Neuronal stem cell (in vitro differentiated cells): ENCODE results near the gene HAUS8.
"Not testable (repeated sequence)": the region's sequence is repeated elsewhere in the genome, so short reads cannot be mapped to it uniquely, and the experiment has no call there.

Source experiments
- DNase-seq: peaks from one replicate; pipeline ENCODE4 v3.0.0-alpha.2; 2013; ENCODE audit warnings: low spot score
- H2AFZ ChIP-seq: one replicate; pipeline ENCODE4 v1.6.1; 2013; ENCODE audit warnings: mild to moderate bottlenecking, low read length, inconsistent platforms
- H2AK5ac ChIP-seq: 2 replicates; pipeline ENCODE4 v1.6.1; 2013; ENCODE audit warnings: low read depth, mild to moderate bottlenecking, inconsistent platforms, low read length, moderate library complexity, mixed read lengths
- H2BK120ac ChIP-seq: 2 replicates; pipeline ENCODE4 v1.6.1; 2013; ENCODE audit warnings: low read depth, mild to moderate bottlenecking, inconsistent platforms, low read length, moderate library complexity, mixed read lengths
- H2BK12ac ChIP-seq: one replicate; pipeline ENCODE4 v1.6.1; 2013; ENCODE audit warnings: low read length, inconsistent platforms
- H2BK15ac ChIP-seq: 2 replicates; pipeline ENCODE4 v1.6.1; 2013; ENCODE audit warnings: mild to moderate bottlenecking, low read length, inconsistent platforms, mixed read lengths
- H2BK5ac ChIP-seq: one replicate; pipeline ENCODE4 v1.6.1; 2013; ENCODE audit warnings: inconsistent platforms, mild to moderate bottlenecking, low read length, moderate library complexity
- H3K14ac ChIP-seq: one replicate; pipeline ENCODE4 v1.6.1; 2013; ENCODE audit warnings: low read length, inconsistent platforms
- H3K18ac ChIP-seq: 2 replicates; pipeline ENCODE4 v1.6.1; 2013; ENCODE audit warnings: low read length, inconsistent platforms
- H3K23ac ChIP-seq: 2 replicates; pipeline ENCODE4 v1.6.1; 2013; ENCODE audit warnings: low read depth, mild to moderate bottlenecking, mixed read lengths, low read length, inconsistent platforms; ENCODE audit not compliant: poor library complexity
- H3K27ac ChIP-seq: replicated peaks from 3 replicates; pipeline ENCODE4 v1.5.1; 2013; ENCODE audit warnings: low read length, inconsistent platforms
- H3K27me3 ChIP-seq, 3 experiments: 2 replicates each; pipeline ENCODE4 v1.6.1; 2013; ENCODE audit warnings: low read length in 3 of 3, mild to moderate bottlenecking in 2 of 3, inconsistent platforms in 1 of 3, low read depth in 1 of 3, mixed read lengths in 1 of 3, moderate library complexity in 1 of 3; ENCODE audit not compliant: control insufficient read depth in 3 of 3, insufficient read depth in 3 of 3
- H3K36me3 ChIP-seq, 2 donors: replicated peaks in 1 of 2; 2 replicates each; pipeline ENCODE4 v1.6.1; 2013; ENCODE audit warnings: low read length in 2 of 2; ENCODE audit not compliant: control insufficient read depth in 2 of 2, insufficient read depth in 2 of 2
- H3K4ac ChIP-seq: 2 replicates; pipeline ENCODE4 v1.6.1; 2013; ENCODE audit warnings: inconsistent platforms, mild to moderate bottlenecking, low read length, moderate library complexity
- H3K4me1 ChIP-seq, 2 donors: 1 replicate in 1 of 2; 2 replicates in 1 of 2; pipeline ENCODE4 v1.6.1; 2013; ENCODE audit warnings: low read length in 2 of 2, low read depth in 1 of 2; ENCODE audit not compliant: control insufficient read depth in 2 of 2, insufficient read depth in 1 of 2
- H3K4me2 ChIP-seq: one replicate; pipeline ENCODE4 v1.6.1; 2013; ENCODE audit warnings: mild to moderate bottlenecking, low read length, inconsistent platforms; ENCODE audit not compliant: insufficient read depth, poor library complexity, severe bottlenecking
- H3K4me3 ChIP-seq, 2 donors: 2 replicates each; pipeline ENCODE4 v1.5.1; 2013; ENCODE audit warnings: low read length in 2 of 2, mild to moderate bottlenecking in 2 of 2, inconsistent platforms in 1 of 2, moderate library complexity in 1 of 2
- H3K79me1 ChIP-seq: one replicate; pipeline ENCODE4 v1.6.1; 2013; ENCODE audit warnings: low read depth, mild to moderate bottlenecking, inconsistent platforms, low read length, moderate library complexity
- H3K9ac ChIP-seq: one replicate; pipeline ENCODE4 v1.6.1; 2013; ENCODE audit warnings: mild to moderate bottlenecking, low read depth, low read length, inconsistent platforms; ENCODE audit not compliant: poor library complexity
- H3K9me3 ChIP-seq, 2 donors: replicated peaks in 1 of 2; 2 replicates each; pipeline versions ENCODE3 to v1.6.1; 2013; ENCODE audit warnings: low read length in 2 of 2, mild to moderate bottlenecking in 2 of 2, inconsistent platforms in 1 of 2, low read depth in 1 of 2, mixed read lengths in 1 of 2, moderate library complexity in 1 of 2; ENCODE audit not compliant: control insufficient read depth in 2 of 2, insufficient read depth in 1 of 2
- H4K8ac ChIP-seq: one replicate; pipeline ENCODE4 v1.6.1; 2013; ENCODE audit warnings: low read depth, mild to moderate bottlenecking, inconsistent platforms, low read length, moderate library complexity
- H4K91ac ChIP-seq: one replicate; pipeline ENCODE4 v1.6.1; 2013; ENCODE audit warnings: low read length, low read depth, mild to moderate bottlenecking, inconsistent platforms; ENCODE audit not compliant: poor library complexity
- WGBS, 2 donors: extraction: QIAGEN DNeasy Blood & Tissue Kit; methylation state at CpG; one replicate each; pipeline ENCODE4 v1.1.7; 2013; ENCODE audit warnings: missing lambda C conversion rate in 2 of 2, mixed read lengths in 1 of 2; ENCODE audit not compliant: insufficient read length in 2 of 2, insufficient replicate concordance in 1 of 2; ENCODE audit errors: extremely low coverage in 2 of 2; 5-methylcytosine and 5-hydroxymethylcytosine counted together

HAUS8 gene

GRCh38 chr19:17020385-17020784 is 54.9 kb downstream of the HAUS8 start:
- Histone ChIP-seq H2BK12ac (no peak overlapping the region), H3K4ac (no peak overlapping the region), H3K27ac (no peak overlapping the region), H3K14ac (no peak overlapping the region), H2BK120ac (no peak overlapping the region), H3K4me2 (no peak overlapping the region), H2AFZ (no peak overlapping the region), H3K4me1 (peaks cover under 1 to 1% of the 10 kb centered on the region in 2 donors), H2BK15ac (no peak overlapping the region), H3K23ac (no peak overlapping the region), H3K9me3 (peaks cover 21 to 39% of the 10 kb centered on the region in 2 donors), H3K4me3 (no peak overlapping the region), H3K9ac (no peak overlapping the region), H3K36me3 (peaks cover 0 to 4% of the 10 kb centered on the region in 2 donors), H4K8ac (no peak overlapping the region), H4K91ac (no peak overlapping the region), H3K79me1 (peaks cover 4% of the 10 kb centered on the region), H2AK5ac (no peak overlapping the region), H3K27me3 (peaks cover 0 to 3% (median 0%) of the 10 kb centered on the region in 3 experiments), H3K18ac (no peak overlapping the region), H2BK5ac (no peak overlapping the region)
- no peak for DNase-seq

- not testable (repeated sequence) for H3K27me3 ChIP-seq, H3K14ac ChIP-seq, H2AK5ac ChIP-seq, H3K4me2 ChIP-seq, H3K27ac ChIP-seq, H2AFZ ChIP-seq, H3K9me3 ChIP-seq, H3K18ac ChIP-seq, H2BK15ac ChIP-seq, H2BK5ac ChIP-seq, H3K23ac ChIP-seq, H3K9ac ChIP-seq, H3K4me1 ChIP-seq, H3K4ac ChIP-seq, H2BK12ac ChIP-seq, DNase-seq, H4K91ac ChIP-seq, H3K4me3 ChIP-seq, H4K8ac ChIP-seq, H2BK120ac ChIP-seq, H3K36me3 ChIP-seq, H3K79me1 ChIP-seq
- WGBS, 2 donors, result no CpG with 5 or more reads among the region's 9 CpGs
Measured at GRCh38 chr19:17014212-17014861, 60.9 kb downstream of the HAUS8 start.

GRCh38 chr19:17011485-17011884 is 63.8 kb downstream of the HAUS8 start:
- Histone ChIP-seq H4K8ac (no peak overlapping the region), H3K14ac (peak overlapping the region; percentile 21), H3K79me1 (peaks cover 1% of the 10 kb centered on the region), H3K27me3 (no peaks in the 10 kb centered on the region), H3K9me3 (no peaks in the 10 kb centered on the region), H3K23ac (no peak overlapping the region), H3K18ac (no peak overlapping the region), H2BK5ac (no peak overlapping the region), H3K4me2 (no peak overlapping the region), H3K4me1 (no peaks in the 10 kb centered on the region), H3K4me3 (no peak overlapping the region), H2BK15ac (no peak overlapping the region), H3K36me3 (peaks cover 3 to 12% of the 10 kb centered on the region in 2 donors), H2AK5ac (no peak overlapping the region), H2BK120ac (no peak overlapping the region), H3K9ac (no peak overlapping the region), H3K4ac (no peak overlapping the region), H3K27ac (no peak overlapping the region), H2AFZ (no peak overlapping the region), H4K91ac (no peak overlapping the region), H2BK12ac (no peak overlapping the region)
- WGBS, 2 donors, result no CpG with 5 or more reads among the region's 16 CpGs
- DNase-seq, result no peak

GRCh38 chr19:17006579-17006978 is 68.7 kb downstream of the HAUS8 start:
- no peak overlapping the region for H2AFZ ChIP-seq
- no peak overlapping the region for H3K4ac ChIP-seq
- no peak overlapping the region for H3K4me2 ChIP-seq
- no peaks in the 10 kb centered on the region for H3K9me3 ChIP-seq
- H2BK120ac ChIP-seq, result no peak overlapping the region
- no peaks in the 10 kb centered on the region for H3K4me1 ChIP-seq
- peaks cover 3 to 15% of the 10 kb centered on the region in 2 donors for H3K36me3 ChIP-seq
- WGBS, 2 donors, result no CpG with 5 or more reads among the region's 3 CpGs
- H3K9ac ChIP-seq, result no peak overlapping the region
- peak overlapping the region; percentile 73 for H3K23ac ChIP-seq
- no peak overlapping the region for H3K27ac ChIP-seq
- H3K4me3 ChIP-seq, result peak overlapping the region in 1 of 2 donors; percentile 43
- H2BK15ac ChIP-seq, result no peak overlapping the region
- H2AK5ac ChIP-seq, result no peak overlapping the region
- H4K8ac ChIP-seq, result no peak overlapping the region
- no peak overlapping the region for H3K18ac ChIP-seq
- no peaks in the 10 kb centered on the region for H3K27me3 ChIP-seq
- H3K79me1 ChIP-seq, result peaks cover 2% of the 10 kb centered on the region
- H2BK5ac ChIP-seq, result no peak overlapping the region
- no peak overlapping the region for H2BK12ac ChIP-seq
- no peak overlapping the region for H4K91ac ChIP-seq
- no peak for DNase-seq
- no peak overlapping the region for H3K14ac ChIP-seq
